HEK293 (cell line): ENCODE results near the gene RASA4.
"Not testable (repeated sequence)": the region's sequence is repeated elsewhere in the genome, so short reads cannot be mapped to it uniquely, and the experiment has no call there.

Experiments
- CTCF ChIP-seq: fragments of 450-650 bp; formaldehyde crosslinking; IDR thresholded peaks from 2 replicates; pipeline ENCODE4 v1.5.1; 2016; ENCODE audit warnings: missing biosample characterization, missing genetic modification characterization
- PBX3 ChIP-seq: sonication (generic); formaldehyde crosslinking; IDR thresholded peaks from 2 replicates; pipeline ENCODE4 v1.8.1; 2022; ENCODE audit warnings: mild to moderate bottlenecking, moderate library complexity, missing genetic modification reagents
- REST ChIP-seq: fragments of 450-650 bp; formaldehyde crosslinking; IDR thresholded peaks from 2 replicates; pipeline ENCODE4 v1.5.1; 2016; ENCODE audit warnings: missing biosample characterization, missing genetic modification characterization
- ZNF274 ChIP-seq, 2 experiments: fragments of 200-500 bp in 1 of 2; fragments of 450-650 bp in 1 of 2; sonication (Bioruptor generic) in 1 of 2; formaldehyde crosslinking in 1 of 2; IDR thresholded peaks; 2 replicates each; pipeline versions ENCODE4 v1.5.1 to v1.6.1; 2014 to 2016; ENCODE audit warnings: borderline replicate concordance in 1 of 2, inconsistent platforms in 1 of 2, low read length in 1 of 2, missing biosample characterization in 1 of 2, missing genetic modification characterization in 1 of 2

DNA sequence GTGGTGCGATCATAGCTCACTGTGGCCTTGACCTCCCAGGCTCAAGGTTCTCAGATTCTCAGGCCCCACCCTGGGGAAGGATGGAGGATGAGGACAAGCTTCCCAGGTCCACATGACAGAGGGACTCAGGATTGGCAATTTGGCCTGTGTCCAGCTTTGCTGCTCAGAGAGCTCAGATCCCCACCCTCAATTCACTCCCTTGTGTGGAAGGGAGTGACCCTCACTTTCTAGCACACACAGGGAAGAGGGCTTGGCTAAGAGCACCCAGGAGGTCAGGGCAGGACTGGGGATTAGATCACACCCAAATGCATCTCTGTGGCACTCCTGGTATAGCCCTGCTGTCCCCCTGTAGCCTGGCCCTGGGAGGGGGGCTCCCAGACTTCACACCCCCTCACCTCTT, 26.8 kb upstream of the RASA4 start:
- TF ChIP-seq CTCF (tag by site-specific recombination); PBX3 (CRISPR knock-in tag); ZNF274 (IDR thresholded peaks at IDR 0.05; ENCODE audit: low read length); ZNF274 (tag by site-specific recombination; IDR thresholded peaks at IDR 0.05; ENCODE audit: borderline replicate concordance); REST: not testable (repeated sequence)
